HG03025 (cell line): ENCODE results near the gene AGAP1.
"Not testable (repeated sequence)": the region's sequence is repeated elsewhere in the genome, so short reads cannot be mapped to it uniquely, and the experiment has no call there.

ENCODE experiments used
- ATAC-seq: cut with Tn5 transposase; IDR thresholded peaks from one replicate; pipeline ENCODE4 v1.9.1; 2021; ENCODE audit warnings: mild to moderate bottlenecking, moderate library complexity; ENCODE audit not compliant: unreplicated experiment, low FRiP score

AGAP1 gene

GRCh38 chr2:235746257-235746934 lies 252.6 kb downstream of the AGAP1 start:
- peak; percentile 66 for ATAC-seq

GRCh38 chr2:235747001-235747785 lies 253.3 kb downstream of the AGAP1 start:
- ATAC-seq = no peak

GRCh38 chr2:235747786-235748091 lies 253.9 kb downstream of the AGAP1 start:
- no peak for ATAC-seq

GRCh38 chr2:235749121-235749770 lies 255.4 kb downstream of the AGAP1 start:
- ATAC-seq = no peak

GRCh38 chr2:235749771-235750160 lies 255.9 kb downstream of the AGAP1 start:
- no peak for ATAC-seq

GRCh38 chr2:235752846-235753245 lies 259.0 kb downstream of the AGAP1 start:
- no peak for ATAC-seq

- ATAC-seq = no peak
Observed at GRCh38 chr2:235754357-235755207, 260.7 kb downstream of the AGAP1 start.

- no peak for ATAC-seq
Observed at GRCh38 chr2:235756491-235756890, 262.6 kb downstream of the AGAP1 start.

GRCh38 chr2:235757212-235757611 lies 263.4 kb downstream of the AGAP1 start:
- ATAC-seq = no peak

GRCh38 chr2:235757640-235758039 lies 263.8 kb downstream of the AGAP1 start:
- ATAC-seq = no peak

GRCh38 chr2:235762832-235763598 lies 269.2 kb downstream of the AGAP1 start:
- ATAC-seq = no peak

GRCh38 chr2:235763816-235764215 lies 270.0 kb downstream of the AGAP1 start:
- no peak for ATAC-seq

- ATAC-seq = not testable (repeated sequence)
Observed at GRCh38 chr2:235764478-235764877, 270.6 kb downstream of the AGAP1 start.

GRCh38 chr2:235765181-235765820 lies 271.5 kb downstream of the AGAP1 start:
- ATAC-seq = no peak

GRCh38 chr2:235766278-235766677 lies 272.4 kb downstream of the AGAP1 start:
- peak; percentile 49 for ATAC-seq

- no peak for ATAC-seq
Observed at GRCh38 chr2:235768606-235769005, 274.8 kb downstream of the AGAP1 start.

- no peak for ATAC-seq
Observed at GRCh38 chr2:235769046-235769445, 275.2 kb downstream of the AGAP1 start.

GRCh38 chr2:235770909-235771820 lies 277.3 kb downstream of the AGAP1 start:
- ATAC-seq = no peak
